Measurements from ENCODE around the gene CPNE7.

CPNE7 gene

GRCh38 chr16:89605186-89605970 is 29.8 kb downstream of the CPNE7 start:
- H3K27me3 Mint-ChIP-seq (ENCODE audit: low read depth, poor library complexity): no peaks in the 10 kb centered on the region
- H3K36me3 Mint-ChIP-seq (ENCODE audit: low read depth): no peaks in the 10 kb centered on the region
- TF ChIP-seq CTCF (IDR thresholded peaks at IDR 0.05): no peak
- DNase-seq: no peak
- H3K9me3 Mint-ChIP-seq: no peaks in the 10 kb centered on the region
- no peak overlapping the region for H3K4me3 Mint-ChIP-seq
- no peak overlapping the region for H3K27ac Mint-ChIP-seq
- H3K4me1 Mint-ChIP-seq: peaks cover 45% of the 10 kb centered on the region

GRCh38 chr16:89606006-89606405 is 30.4 kb downstream of the CPNE7 start:
- H3K4me1 Mint-ChIP-seq: peaks cover 42% of the 10 kb centered on the region
- H3K27me3 Mint-ChIP-seq (ENCODE audit: low read depth, poor library complexity): no peaks in the 10 kb centered on the region
- no peak overlapping the region for H3K27ac Mint-ChIP-seq
- DNase-seq: no peak
- no peaks in the 10 kb centered on the region for H3K9me3 Mint-ChIP-seq
- H3K4me3 Mint-ChIP-seq: no peak overlapping the region
- no peaks in the 10 kb centered on the region for H3K36me3 Mint-ChIP-seq (ENCODE audit: low read depth)
- TF ChIP-seq CTCF (IDR thresholded peaks at IDR 0.05): no peak

GRCh38 chr16:89607453-89607852 is 31.9 kb downstream of the CPNE7 start:
- Mint-ChIP-seq H3K27ac (no peak overlapping the region), H3K36me3 (ENCODE audit: low read depth) (no peaks in the 10 kb centered on the region), H3K4me3 (no peak overlapping the region)

GRCh38 chr16:89607937-89608740 is 32.6 kb downstream of the CPNE7 start:
- no peak for TF ChIP-seq CTCF (IDR thresholded peaks at IDR 0.05)

More at GRCh38 chr16:89607453-89607852, 31.9 kb downstream of the CPNE7 start:
- no peak for TF ChIP-seq CTCF (IDR thresholded peaks at IDR 0.05)
- H3K4me1 Mint-ChIP-seq: peaks cover 47% of the 10 kb centered on the region
- no peak for DNase-seq
- H3K27me3 Mint-ChIP-seq (ENCODE audit: low read depth, poor library complexity): no peaks in the 10 kb centered on the region
- no peaks in the 10 kb centered on the region for H3K9me3 Mint-ChIP-seq

GRCh38 chr16:89610108-89610453 is 34.5 kb downstream of the CPNE7 start:
- Mint-ChIP-seq H3K27ac (no peak overlapping the region), H3K27me3 (ENCODE audit: low read depth, poor library complexity) (no peaks in the 10 kb centered on the region), H3K4me1 (peaks cover 48% of the 10 kb centered on the region), H3K36me3 (ENCODE audit: low read depth) (no peaks in the 10 kb centered on the region), H3K9me3 (no peaks in the 10 kb centered on the region), H3K4me3 (no peak overlapping the region)
- DNase-seq: no peak
- no peak for TF ChIP-seq CTCF (IDR thresholded peaks at IDR 0.05)

More at GRCh38 chr16:89607937-89608740, 32.6 kb downstream of the CPNE7 start:
- H3K4me1 Mint-ChIP-seq: peaks cover 48% of the 10 kb centered on the region
- no peaks in the 10 kb centered on the region for H3K36me3 Mint-ChIP-seq (ENCODE audit: low read depth)
- H3K4me3 Mint-ChIP-seq: no peak overlapping the region
- no peak overlapping the region for H3K27ac Mint-ChIP-seq
- no peaks in the 10 kb centered on the region for H3K9me3 Mint-ChIP-seq
- DNase-seq: no peak
- no peaks in the 10 kb centered on the region for H3K27me3 Mint-ChIP-seq (ENCODE audit: low read depth, poor library complexity)
